Activated naive CD8-positive, alpha-beta T cell (primary cell): ENCODE measurements around the gene RYR3.

Experiments used
- H3K27ac Mint-ChIP-seq: one replicate; pipeline ENCODE4 v1.8.0; 2021; ENCODE audit warnings: mixed read lengths
- H3K27me3 Mint-ChIP-seq: one replicate; pipeline ENCODE4 v1.8.0; 2021; ENCODE audit warnings: mixed read lengths
- H3K36me3 Mint-ChIP-seq: one replicate; pipeline ENCODE4 v1.8.0; 2021; ENCODE audit warnings: mixed read lengths
- H3K4me1 Mint-ChIP-seq: one replicate; pipeline ENCODE4 v1.8.0; 2021; ENCODE audit warnings: low read depth, mixed read lengths
- H3K4me3 Mint-ChIP-seq: one replicate; pipeline ENCODE4 v1.8.0; 2021; ENCODE audit warnings: mild to moderate bottlenecking, mixed read lengths
- H3K9me3 Mint-ChIP-seq: one replicate; pipeline ENCODE4 v1.8.0; 2021; ENCODE audit warnings: low read depth, mixed read lengths

Gene RYR3

GRCh38 chr15:33309602-33310276, 1.0 kb upstream of the RYR3 start:
- peaks cover 27% of the 10 kb centered on the region for H3K27me3 Mint-ChIP-seq
- no peaks in the 10 kb centered on the region for H3K9me3 Mint-ChIP-seq
- no peak overlapping the region for H3K27ac Mint-ChIP-seq
- no peaks in the 10 kb centered on the region for H3K36me3 Mint-ChIP-seq
- H3K4me1 Mint-ChIP-seq = peaks cover 10% of the 10 kb centered on the region
- H3K4me3 Mint-ChIP-seq = no peak overlapping the region

GRCh38 chr15:33311312-33311971, 675 bp downstream of the RYR3 start:
- H3K4me1 Mint-ChIP-seq = peaks cover 10% of the 10 kb centered on the region
- H3K27ac Mint-ChIP-seq = no peak overlapping the region
- H3K9me3 Mint-ChIP-seq = no peaks in the 10 kb centered on the region
- peaks cover 27% of the 10 kb centered on the region for H3K27me3 Mint-ChIP-seq
- no peaks in the 10 kb centered on the region for H3K36me3 Mint-ChIP-seq
- H3K4me3 Mint-ChIP-seq = no peak overlapping the region

GRCh38 chr15:33313491-33313890, 2.7 kb downstream of the RYR3 start:
- peaks cover 29% of the 10 kb centered on the region for H3K27me3 Mint-ChIP-seq
- no peak overlapping the region for H3K27ac Mint-ChIP-seq
- H3K36me3 Mint-ChIP-seq = no peaks in the 10 kb centered on the region
- H3K9me3 Mint-ChIP-seq = no peaks in the 10 kb centered on the region
- no peak overlapping the region for H3K4me3 Mint-ChIP-seq
- peaks cover 10% of the 10 kb centered on the region for H3K4me1 Mint-ChIP-seq

GRCh38 chr15:33314069-33314468, 3.3 kb downstream of the RYR3 start:
- H3K4me1 Mint-ChIP-seq = peaks cover 10% of the 10 kb centered on the region
- no peaks in the 10 kb centered on the region for H3K9me3 Mint-ChIP-seq
- no peaks in the 10 kb centered on the region for H3K36me3 Mint-ChIP-seq
- H3K4me3 Mint-ChIP-seq = no peak overlapping the region
- H3K27ac Mint-ChIP-seq = no peak overlapping the region
- H3K27me3 Mint-ChIP-seq = peaks cover 32% of the 10 kb centered on the region

- Mint-ChIP-seq H3K4me1 (peaks cover 8% of the 10 kb centered on the region), H3K27me3 (peaks cover 27% of the 10 kb centered on the region), H3K27ac (no peak overlapping the region), H3K36me3 (no peaks in the 10 kb centered on the region), H3K4me3 (no peak overlapping the region), H3K9me3 (no peaks in the 10 kb centered on the region)
Measured at GRCh38 chr15:33315044-33315443, 4.3 kb downstream of the RYR3 start.

- H3K27ac Mint-ChIP-seq = no peak overlapping the region
- no peaks in the 10 kb centered on the region for H3K36me3 Mint-ChIP-seq
- no peaks in the 10 kb centered on the region for H3K9me3 Mint-ChIP-seq
- H3K4me1 Mint-ChIP-seq = no peaks in the 10 kb centered on the region
- H3K4me3 Mint-ChIP-seq = no peak overlapping the region
- peaks cover 14% of the 10 kb centered on the region for H3K27me3 Mint-ChIP-seq
Measured at GRCh38 chr15:33317896-33318295, 7.1 kb downstream of the RYR3 start.

GRCh38 chr15:33320017-33320416, 9.2 kb downstream of the RYR3 start:
- Mint-ChIP-seq H3K27ac (no peak overlapping the region), H3K4me3 (no peak overlapping the region), H3K36me3 (no peaks in the 10 kb centered on the region), H3K9me3 (no peaks in the 10 kb centered on the region), H3K4me1 (peaks cover 4% of the 10 kb centered on the region), H3K27me3 (peaks cover 6% of the 10 kb centered on the region)

GRCh38 chr15:33322091-33322490, 11.3 kb downstream of the RYR3 start:
- Mint-ChIP-seq H3K27ac (no peak overlapping the region), H3K9me3 (no peaks in the 10 kb centered on the region), H3K36me3 (no peaks in the 10 kb centered on the region), H3K4me1 (peaks cover 4% of the 10 kb centered on the region), H3K27me3 (peaks cover 13% of the 10 kb centered on the region), H3K4me3 (no peak overlapping the region)

GRCh38 chr15:33324609-33325008, 13.8 kb downstream of the RYR3 start:
- Mint-ChIP-seq H3K4me1 (peaks cover 4% of the 10 kb centered on the region), H3K9me3 (no peaks in the 10 kb centered on the region), H3K36me3 (no peaks in the 10 kb centered on the region), H3K27ac (no peak overlapping the region), H3K4me3 (no peak overlapping the region), H3K27me3 (peaks cover 11% of the 10 kb centered on the region)

GRCh38 chr15:33326908-33327307, 16.1 kb downstream of the RYR3 start:
- no peaks in the 10 kb centered on the region for H3K9me3 Mint-ChIP-seq
- peaks cover 4% of the 10 kb centered on the region for H3K4me1 Mint-ChIP-seq
- H3K27me3 Mint-ChIP-seq = peaks cover 20% of the 10 kb centered on the region
- H3K4me3 Mint-ChIP-seq = no peak overlapping the region
- no peaks in the 10 kb centered on the region for H3K36me3 Mint-ChIP-seq
- H3K27ac Mint-ChIP-seq = no peak overlapping the region

- H3K4me1 Mint-ChIP-seq = peaks cover 4% of the 10 kb centered on the region
- H3K9me3 Mint-ChIP-seq = no peaks in the 10 kb centered on the region
- no peak overlapping the region for H3K4me3 Mint-ChIP-seq
- H3K36me3 Mint-ChIP-seq = no peaks in the 10 kb centered on the region
- H3K27ac Mint-ChIP-seq = no peak overlapping the region
- H3K27me3 Mint-ChIP-seq = peaks cover 20% of the 10 kb centered on the region
Measured at GRCh38 chr15:33328106-33328505, 17.3 kb downstream of the RYR3 start.

- Mint-ChIP-seq H3K27me3 (peaks cover 23% of the 10 kb centered on the region), H3K36me3 (no peaks in the 10 kb centered on the region), H3K27ac (no peak overlapping the region), H3K4me3 (no peak overlapping the region), H3K9me3 (no peaks in the 10 kb centered on the region), H3K4me1 (no peaks in the 10 kb centered on the region)
Measured at GRCh38 chr15:33329457-33329856, 18.7 kb downstream of the RYR3 start.

GRCh38 chr15:33330931-33331330, 20.2 kb downstream of the RYR3 start:
- H3K27me3 Mint-ChIP-seq = peaks cover 23% of the 10 kb centered on the region
- H3K4me3 Mint-ChIP-seq = no peak overlapping the region
- no peaks in the 10 kb centered on the region for H3K36me3 Mint-ChIP-seq
- no peaks in the 10 kb centered on the region for H3K4me1 Mint-ChIP-seq
- no peaks in the 10 kb centered on the region for H3K9me3 Mint-ChIP-seq
- no peak overlapping the region for H3K27ac Mint-ChIP-seq

GRCh38 chr15:33341953-33342352, 31.2 kb downstream of the RYR3 start:
- no peak overlapping the region for H3K4me3 Mint-ChIP-seq
- no peak overlapping the region for H3K27ac Mint-ChIP-seq
- no peaks in the 10 kb centered on the region for H3K4me1 Mint-ChIP-seq
- H3K27me3 Mint-ChIP-seq = peaks cover 1% of the 10 kb centered on the region
- peaks cover 3% of the 10 kb centered on the region for H3K36me3 Mint-ChIP-seq
- H3K9me3 Mint-ChIP-seq = no peaks in the 10 kb centered on the region

- Mint-ChIP-seq H3K27ac (no peak overlapping the region), H3K4me3 (no peak overlapping the region), H3K36me3 (peaks cover 3% of the 10 kb centered on the region), H3K4me1 (no peaks in the 10 kb centered on the region), H3K9me3 (no peaks in the 10 kb centered on the region), H3K27me3 (peaks cover 3% of the 10 kb centered on the region)
Measured at GRCh38 chr15:33343275-33343674, 32.5 kb downstream of the RYR3 start.

GRCh38 chr15:33344111-33344510, 33.3 kb downstream of the RYR3 start:
- Mint-ChIP-seq H3K36me3 (peaks cover 2% of the 10 kb centered on the region), H3K27me3 (peaks cover 3% of the 10 kb centered on the region), H3K27ac (no peak overlapping the region), H3K4me1 (no peaks in the 10 kb centered on the region), H3K9me3 (no peaks in the 10 kb centered on the region), H3K4me3 (no peak overlapping the region)
